HG02571 (cell line): ENCODE data around the gene GPR146.
"Not testable (repeated sequence)": the region's sequence is repeated elsewhere in the genome, so short reads cannot be mapped to it uniquely, and the experiment has no call there.

Experiments used
- ATAC-seq: cut with Tn5 transposase; IDR thresholded peaks from one replicate; pipeline ENCODE4 v1.9.1; 2021; ENCODE audit warnings: mild to moderate bottlenecking, moderate library complexity; ENCODE audit not compliant: unreplicated experiment

GPR146 gene

DNA sequence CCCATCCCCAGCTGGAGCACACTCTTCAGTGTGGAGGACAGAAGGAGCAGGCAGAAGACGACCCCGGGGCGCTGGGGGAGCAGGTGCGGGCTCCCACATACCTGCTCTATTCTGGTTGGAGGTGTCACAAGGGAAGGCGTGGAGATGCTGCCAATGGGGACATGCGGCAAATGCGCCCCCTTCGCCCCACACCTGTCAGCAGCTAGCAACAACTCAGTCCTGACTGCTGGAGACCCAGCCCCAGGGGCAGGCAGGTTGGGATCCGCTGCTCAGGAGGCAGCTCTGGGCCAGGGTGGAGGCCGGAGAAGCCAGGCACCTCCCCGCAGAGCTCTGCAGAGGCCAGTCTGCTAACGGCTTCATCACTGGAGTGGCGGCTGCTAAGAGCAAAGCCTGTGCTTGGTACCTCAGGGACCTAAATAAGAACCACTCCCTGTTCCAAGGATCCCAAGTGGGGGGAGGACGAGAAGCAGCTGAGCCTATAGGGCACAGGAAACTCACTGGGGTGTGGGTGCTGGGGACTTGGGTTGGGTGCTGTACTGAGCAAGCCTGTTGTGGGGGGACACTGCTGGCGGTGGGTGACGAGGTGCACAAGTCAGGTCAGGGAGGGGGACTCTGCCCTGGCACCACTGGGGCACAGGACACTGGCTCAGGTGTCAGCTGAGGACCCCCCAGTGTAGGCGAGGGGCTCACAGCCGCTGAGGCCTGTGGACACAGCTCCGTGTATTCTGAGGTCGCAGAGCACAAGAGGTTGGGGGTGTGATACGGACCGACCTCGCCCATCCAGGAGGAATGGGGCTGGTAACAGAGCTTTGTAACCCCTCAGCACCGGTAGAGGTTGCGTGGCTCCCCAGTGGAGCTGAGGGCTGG lies 19.2 kb upstream of the GPR146 start:
- no peak for ATAC-seq

DNA sequence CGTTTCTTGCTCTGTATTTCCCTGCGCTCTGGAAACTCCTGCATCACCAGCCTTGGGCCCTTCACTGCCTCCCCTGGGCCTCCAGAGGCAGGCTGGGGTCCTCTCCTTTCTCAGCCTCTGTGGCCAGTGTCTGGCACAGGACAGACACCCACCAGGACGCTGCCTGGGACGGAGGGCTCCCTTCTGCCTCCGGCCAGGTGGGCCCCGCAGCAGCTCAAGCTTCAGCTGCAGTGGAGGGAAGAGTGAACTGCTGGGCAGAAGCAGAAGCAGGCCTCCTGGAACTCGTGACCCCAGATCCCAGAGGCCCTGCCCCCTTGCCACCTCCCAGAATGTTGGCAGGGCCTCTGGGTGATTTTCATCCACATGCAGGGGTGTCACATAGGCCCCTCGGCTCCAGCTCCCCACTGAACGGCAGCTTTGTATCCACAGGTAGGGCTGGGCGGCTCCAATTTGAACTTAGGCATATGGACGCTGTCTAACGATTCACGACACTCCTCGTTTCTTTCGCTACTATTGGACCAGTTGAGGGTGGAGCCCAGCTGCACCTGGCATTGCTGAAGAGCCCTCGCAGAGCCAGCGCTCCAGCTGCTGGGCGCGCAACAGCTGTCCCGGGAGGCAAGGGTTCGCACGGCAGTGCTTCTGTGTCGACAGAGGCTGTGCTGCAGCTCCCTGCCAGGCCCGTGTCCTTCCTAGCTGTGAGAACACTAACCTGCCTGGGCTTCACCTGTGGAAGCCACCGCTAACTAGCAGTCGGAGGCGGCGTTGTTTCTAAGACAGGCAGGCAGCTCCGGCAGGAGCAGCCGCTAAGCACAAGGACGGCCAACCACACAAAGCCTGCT lies 18.4 kb upstream of the GPR146 start:
- no peak for ATAC-seq

DNA sequence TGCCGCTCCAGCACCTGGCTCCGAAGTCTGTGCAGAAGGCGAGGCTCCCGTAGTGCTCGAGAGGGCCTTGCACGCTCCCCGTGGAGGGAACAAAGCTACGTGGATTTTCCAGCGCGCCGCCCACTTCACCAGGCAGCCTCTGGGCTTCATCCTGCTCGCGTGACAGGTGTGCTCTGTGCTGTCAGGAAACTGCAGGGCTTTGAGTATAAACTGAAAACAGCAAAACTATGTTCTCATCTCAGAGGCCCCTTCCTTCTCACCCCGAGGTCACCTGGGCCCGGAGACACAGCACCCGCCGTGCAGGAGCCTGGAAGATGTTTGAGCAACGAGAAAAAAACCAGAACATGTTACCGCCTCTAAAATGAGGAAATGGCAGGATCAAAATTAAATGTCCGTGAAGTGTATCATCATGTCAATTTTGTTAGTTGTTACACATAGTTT lies 17.6 kb upstream of the GPR146 start:
- no peak for ATAC-seq

DNA sequence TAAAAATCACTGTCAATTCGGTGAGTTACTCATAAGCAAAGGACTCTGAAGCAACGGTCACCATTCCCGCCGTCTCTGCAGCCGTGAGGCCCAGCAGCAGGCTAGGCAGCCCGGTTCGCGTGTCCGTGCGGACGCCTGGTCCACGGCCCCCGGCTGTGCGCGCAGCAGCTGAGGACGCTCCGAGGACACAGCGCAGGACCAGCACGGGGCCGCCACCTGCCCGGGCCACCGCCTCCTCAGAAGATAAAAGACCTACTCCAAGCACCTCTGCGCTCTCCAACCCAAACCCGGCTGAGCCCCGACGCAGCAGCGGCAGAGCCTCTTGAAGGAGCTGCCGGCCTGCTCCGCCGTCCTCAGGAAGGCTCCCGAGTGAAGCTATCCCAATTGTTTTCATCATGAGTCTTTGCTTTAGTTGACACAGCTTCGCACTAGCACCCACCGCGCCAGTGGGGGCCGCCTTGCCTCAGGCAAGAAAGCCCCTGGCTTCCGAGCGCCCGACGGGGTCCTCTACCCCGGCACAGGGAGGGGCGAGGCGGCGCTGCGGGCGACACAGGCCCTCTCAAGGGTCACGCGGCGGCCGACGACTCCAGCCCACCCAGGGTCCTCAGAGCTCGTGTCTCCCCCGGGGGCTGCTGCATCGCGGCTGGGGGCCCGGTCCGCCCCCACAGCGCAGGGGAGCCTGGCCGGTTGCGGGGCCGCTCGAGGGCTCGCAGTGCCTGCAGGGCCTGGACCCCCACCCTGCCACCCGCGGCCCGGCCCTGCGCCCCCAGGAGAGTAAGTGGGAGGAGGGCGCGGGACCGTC lies 16.9 kb upstream of the GPR146 start:
- peak; percentile 2 for ATAC-seq

DNA sequence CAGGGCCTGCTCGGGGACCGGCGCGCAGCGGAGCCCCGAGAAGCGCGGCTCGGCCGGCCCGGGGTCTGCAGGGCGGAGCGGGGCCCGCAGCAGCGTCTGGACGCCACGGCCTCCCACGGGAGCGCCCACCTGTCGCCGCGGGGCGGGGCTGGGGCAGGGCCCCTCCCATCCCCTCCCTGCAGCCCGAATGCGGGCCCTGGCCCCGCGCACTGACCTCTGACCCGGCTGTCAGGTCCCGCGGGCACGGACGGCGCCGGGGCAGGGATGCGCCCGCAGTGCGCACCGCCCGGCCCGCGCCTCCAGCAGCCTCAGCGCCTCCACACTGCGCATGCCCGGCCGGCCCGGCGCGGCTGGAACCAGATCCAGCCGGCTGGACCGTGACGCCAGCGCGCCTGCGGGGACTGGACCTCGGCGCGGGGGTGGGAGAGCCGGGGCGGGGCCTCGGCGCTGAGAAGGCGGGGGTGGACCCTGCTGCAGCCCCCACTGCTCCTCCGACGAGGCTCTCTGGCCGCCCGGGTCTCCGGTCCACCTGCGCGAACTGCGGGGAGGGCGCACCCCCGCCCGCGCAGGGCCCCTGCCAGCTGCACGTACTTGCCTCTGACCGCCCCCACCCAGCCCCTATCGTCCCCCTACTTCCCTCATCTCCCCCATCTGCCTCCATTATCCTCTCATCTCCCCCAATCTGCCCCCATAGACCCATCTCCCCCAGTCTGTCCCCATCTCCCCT lies 16.1 kb upstream of the GPR146 start:
- ATAC-seq: peak; percentile 49

DNA sequence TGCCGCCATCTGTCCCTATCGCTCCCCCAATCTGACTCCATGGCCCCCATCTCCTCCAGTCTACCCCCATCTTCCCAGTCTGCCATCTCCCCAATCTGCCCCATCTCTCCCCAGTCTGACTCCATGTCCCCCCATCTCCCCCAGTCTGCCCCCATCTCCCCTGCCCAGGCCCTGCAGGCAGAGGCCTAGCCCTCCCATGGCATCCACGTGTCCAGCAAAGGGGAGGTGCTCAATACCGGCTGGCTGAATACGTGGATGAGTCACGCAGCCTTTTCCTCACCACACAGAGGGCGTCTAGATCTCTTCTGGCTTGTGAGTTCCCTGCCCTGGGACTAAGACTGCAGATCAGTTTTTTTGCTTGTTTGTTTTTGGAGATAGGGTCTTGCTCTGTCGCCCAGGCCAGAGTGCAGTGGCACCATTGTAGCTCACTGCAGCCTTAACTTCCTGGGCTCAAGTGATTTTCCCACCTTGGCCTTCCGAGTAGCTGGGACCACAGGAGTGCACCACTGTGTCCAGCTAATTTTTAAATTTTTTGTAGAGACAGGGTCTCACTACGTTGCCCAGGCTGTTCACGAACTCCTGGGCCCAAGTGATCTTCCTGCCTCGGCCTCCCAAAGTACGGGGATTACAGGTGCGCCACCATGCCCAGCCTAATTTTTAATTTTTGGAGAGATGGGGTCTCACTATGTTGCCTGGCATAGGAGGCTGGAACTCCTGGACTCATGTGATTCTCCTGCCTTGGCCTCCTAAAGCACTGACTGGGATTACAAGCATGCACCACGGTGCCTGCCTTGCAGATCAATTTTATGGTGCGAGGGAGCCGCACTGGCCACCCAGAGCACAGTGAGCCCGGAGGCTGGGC lies 15.3 kb upstream of the GPR146 start:
- no peak for ATAC-seq

DNA sequence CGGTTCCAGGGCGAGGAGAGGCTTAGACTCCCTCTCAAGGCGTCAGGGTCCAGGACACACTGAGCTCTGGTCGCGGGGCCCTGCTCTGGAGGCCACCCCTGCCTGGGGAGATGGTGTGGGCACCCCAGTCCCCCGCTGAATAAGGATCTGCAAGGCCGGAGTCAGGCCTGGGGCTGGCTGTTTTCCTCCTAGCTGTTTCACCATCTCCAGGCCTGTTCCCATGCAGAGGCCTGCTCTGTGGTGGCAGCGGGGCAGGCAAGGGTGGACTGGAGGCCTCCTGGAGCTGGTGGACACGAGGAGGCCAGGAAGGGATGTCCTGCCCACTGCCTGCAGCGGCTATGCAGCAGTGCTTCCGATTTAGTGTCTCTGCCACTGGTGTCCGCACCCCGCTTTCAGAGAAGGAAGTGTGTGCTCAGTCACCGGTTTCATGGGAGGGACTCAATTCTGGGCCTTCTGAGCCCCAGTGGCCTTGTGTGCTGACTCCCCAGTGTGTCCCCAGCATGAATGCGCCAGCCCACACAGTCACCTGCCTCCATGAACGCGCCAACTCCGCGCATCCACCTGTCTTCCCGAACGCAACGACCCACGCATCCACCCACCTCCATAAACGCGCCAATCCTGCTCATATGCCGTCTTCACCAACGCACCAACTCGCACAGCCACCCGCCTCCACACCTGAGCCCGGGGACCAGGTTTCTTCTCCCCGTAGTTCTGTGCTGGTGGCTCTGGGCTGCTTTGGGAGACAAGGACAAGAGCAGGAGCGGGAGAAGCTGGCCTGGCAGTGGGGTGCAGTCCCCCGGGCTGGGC lies 14.5 kb upstream of the GPR146 start:
- ATAC-seq: no peak

DNA sequence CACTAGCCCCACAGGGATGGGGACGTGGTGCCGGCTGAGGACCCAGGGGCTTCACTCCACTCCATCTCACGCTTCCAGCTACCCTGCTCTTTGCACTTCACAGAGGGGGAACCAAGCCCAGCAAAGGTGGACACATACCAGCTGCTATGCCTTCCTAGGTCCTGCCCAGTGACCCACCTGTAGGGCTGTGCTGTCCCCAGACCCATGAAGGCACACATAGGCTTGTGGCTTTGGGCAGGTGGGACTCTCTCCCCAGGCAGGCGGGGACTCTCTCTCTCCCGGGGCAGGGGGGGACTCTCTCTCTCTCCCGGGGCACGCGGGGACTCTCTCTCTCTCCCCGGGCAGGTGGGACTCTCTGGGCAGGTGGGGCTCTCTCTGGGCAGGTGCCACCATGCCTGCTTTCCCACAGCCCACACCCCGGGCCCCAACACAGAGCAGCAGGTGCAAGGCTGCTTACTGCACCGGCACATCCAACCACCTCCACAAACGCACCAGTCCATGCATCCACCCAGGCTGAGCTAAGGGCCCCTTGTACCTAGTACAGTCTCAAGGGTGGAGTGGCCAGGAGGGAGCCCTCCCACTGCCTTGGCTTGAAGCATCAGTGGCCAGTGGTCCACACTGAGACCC lies 13.8 kb upstream of the GPR146 start:
- no peak for ATAC-seq

DNA sequence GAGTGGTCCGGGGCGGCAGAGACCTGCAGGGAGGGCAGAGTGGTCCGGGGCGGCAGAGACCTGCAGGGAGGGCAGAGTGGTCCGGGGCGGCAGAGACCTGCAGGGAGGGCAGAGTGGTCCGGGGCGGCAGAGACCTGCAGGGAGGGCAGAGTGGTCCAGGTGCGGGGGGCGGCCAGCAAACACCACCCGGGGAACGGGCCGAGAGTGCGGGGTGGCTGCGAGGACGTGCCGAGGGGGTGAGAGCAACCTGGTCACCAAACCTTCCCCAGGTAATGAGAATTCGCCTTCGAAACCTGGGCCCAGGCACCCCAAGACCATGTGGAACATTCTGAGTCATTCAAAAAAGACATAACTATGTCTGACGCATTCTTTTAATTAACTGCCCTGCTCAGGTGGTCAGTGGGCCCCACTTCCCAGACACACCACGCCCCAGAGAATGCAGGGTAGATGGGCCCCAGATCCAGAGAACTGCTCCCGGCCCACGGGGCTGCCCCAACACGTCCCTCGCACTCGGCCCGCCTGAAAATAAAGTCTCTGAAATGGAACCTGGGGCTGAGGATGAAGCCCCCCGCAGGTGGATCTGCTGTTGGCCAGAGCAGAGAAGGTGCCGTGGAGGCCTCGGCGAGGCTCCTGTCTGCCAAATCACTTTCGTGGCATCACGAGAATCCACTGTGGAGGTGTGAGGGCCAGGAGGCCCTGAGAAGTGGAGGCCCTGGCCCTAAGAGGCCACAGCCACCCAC lies 12.5 kb upstream of the GPR146 start:
- ATAC-seq: no peak

DNA sequence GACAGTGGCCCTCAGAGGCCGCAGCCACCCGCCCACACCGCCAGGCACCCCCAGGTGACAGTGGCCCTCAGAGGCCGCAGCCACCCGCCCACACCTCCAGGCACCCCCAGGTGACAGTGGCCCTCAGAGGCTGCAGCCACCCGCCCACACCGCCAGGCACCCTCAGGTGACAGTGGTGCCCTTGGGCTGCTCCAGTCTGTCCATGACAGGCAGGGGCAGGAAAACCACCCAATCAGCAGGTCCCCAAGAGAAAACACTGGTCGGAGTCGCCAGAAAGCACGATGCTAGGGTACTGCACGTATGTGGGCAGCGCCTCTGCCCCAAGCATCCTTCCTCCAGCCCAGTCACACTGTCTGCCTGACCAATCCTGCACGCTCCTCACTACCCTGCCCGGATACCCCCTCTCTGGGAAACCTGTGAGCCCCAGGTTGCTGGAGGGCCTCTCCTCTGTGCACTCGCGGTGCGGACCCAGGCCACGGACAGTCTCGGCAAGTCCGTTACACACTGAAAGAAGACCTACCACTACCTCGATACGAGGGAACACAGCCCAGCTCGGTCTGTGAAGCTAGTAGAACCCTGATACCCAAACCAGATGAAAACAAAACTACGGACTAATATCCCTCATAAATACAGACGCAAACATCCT lies 11.7 kb upstream of the GPR146 start:
- no peak for ATAC-seq

DNA sequence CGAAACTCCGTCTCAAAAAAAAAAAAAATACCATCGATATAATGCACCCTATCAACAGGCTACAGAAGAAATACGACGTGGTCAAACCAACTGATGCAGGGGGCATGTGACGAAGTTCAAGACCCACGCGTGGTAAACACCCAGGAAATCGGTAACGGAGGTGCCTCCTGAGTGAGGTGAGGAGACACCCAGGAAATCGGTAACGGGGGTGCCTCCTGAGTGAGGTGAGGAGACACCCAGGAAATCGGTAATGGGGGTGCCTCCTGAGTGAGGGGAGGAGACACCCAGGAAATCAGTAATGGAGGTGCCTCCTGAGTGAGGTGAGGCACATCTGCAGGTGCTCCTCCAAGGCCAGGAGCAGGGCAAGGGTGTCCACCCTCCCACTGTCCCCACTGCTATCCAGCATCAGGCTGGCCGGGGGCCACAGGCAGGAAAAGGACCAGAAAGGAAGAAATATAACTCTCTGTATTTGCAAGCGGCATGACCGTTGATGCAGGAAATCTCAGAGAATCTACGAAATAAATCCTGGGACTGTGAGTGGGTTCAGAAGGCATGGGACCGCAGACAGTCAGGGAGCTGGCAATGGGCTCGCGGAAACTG lies 10.7 kb upstream of the GPR146 start:
- no peak for ATAC-seq

DNA sequence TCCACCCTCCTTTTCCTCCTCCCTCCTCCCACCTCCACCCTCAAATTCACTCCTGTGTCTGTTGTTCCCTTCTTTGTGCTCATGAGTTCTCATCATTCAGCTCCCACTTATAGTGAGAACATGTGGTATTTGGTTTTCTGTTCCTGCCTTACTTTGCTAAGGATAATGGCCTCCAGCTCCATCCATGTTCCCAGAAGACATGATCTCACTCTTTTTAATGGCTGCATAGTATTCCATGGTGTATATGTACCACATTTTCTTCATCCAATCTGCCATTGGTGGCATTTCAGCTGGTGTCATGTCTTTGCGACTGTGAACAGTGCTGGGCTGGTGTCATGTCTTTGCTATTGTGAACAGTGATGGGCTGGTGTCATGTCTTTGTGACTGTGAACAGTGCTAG lies 9.6 kb upstream of the GPR146 start:
- not testable (repeated sequence) for ATAC-seq

DNA sequence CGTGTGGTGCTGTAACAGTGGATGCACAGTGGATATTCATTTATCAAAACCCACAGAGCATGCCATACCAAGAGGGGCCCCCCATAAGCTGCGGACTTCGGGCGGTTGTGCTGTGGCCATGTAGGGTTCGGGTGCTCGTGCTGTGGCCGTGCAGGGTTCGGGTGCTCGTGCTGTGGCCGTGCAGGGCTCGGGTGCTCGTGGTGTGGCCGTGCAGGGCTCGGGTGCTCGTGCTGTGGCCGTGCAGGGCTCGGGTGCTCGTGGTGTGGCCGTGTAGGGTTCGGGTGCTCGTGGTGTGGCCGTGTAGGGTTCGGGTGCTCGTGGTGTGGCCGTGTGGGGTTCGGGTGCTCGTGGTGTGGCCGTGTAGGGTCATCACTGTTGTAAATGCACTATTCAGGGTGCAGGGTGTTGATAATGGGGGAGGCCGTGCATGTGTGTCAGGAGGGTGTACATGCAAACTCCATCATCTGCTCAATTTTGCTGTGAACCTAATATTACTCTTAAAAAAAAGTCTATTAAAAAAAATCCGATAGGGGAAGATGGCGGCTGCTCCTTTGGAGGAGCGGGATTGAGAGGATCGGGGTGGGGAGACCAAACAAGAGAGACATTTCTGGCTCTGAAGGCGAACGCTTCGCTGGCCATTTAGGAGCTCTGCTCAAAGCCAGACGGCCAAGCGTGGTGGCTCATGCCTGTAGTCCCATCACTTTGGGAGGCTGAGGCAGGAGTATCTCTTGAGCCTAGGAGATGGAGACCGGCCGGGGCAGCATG lies 8.0 kb upstream of the GPR146 start:
- not testable (repeated sequence) for ATAC-seq

DNA sequence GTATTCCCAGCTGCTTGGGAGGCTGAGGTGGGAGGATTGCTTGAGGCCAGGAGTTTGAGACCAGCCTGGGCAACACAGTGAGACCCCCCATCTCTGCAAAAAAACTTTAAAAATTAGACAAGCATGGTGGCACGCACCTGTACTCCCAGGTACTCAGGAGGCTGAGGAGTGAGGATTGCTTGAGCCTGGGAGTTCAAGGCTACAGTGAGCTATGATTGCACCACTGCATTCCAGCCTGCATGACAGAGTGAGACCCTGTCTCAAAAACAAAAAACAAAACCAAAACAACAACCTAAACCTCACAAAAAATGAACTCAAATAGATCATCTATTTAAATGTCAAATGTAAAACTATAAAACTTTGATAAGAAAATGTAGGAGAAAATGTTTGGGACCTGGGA lies 4.1 kb upstream of the GPR146 start:
- ATAC-seq: not testable (repeated sequence)

DNA sequence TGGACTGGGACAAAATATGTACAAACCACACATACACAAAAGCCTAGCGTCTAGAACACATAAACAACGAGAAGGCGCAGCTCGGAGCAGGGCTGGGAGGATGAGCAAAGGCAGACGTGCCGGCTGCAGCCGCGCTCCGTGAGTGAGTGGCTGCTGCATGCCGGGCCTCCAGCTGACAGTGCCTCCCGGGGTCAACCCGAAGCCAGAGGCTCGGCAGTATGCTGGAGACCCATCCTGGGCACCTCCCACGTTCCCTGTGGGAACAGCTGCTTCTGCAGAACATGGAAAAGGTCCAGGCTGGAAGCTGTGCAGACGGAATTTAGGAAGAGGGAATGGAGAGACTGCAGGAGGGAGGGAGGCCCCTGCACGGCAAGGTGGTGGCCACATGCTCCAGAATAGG lies 3.6 kb upstream of the GPR146 start:
- no peak for ATAC-seq
